BJ (cell line): Measurements from ENCODE around the gene TSR1. TPM values are rescaled to one million over a fixed set of nuclear protein-coding genes. Genes with fewer than 3 reads are reported as not detected.

ENCODE experiments used
- CTCF ChIA-PET: fragments of 350-600 bp; formaldehyde crosslinking; extraction: SDS; loops from one replicate; lab custom pipeline; 2021; ENCODE audit warnings: antibody characterized with exemption, inconsistent platforms; lab: Yijun Ruan, JAX
- POLR2A ChIA-PET: fragments of 300-600 bp; sonication (Branson Sonifier 250); formaldehyde crosslinking; extraction: SDS; loops from one replicate; lab custom pipeline; 2021; ENCODE audit warnings: antibody characterized with exemption; lab: Charles Lee
- DNase-seq: peaks from one replicate; pipeline ENCODE4 v3.0.0-alpha.2; 2011; ENCODE audit warnings: low read depth
- H3K27me3 ChIP-seq: 2 replicates; pipeline ENCODE4 v1.6.0; 2011; ENCODE audit warnings: low read length; ENCODE audit not compliant: control insufficient read depth, insufficient read depth
- H3K36me3 ChIP-seq: 2 replicates; pipeline ENCODE4 v1.5.1; 2011; ENCODE audit warnings: low read length; ENCODE audit not compliant: control insufficient read depth, insufficient read depth
- H3K4me3 ChIP-seq: 2 replicates; pipeline ENCODE4 v1.5.1; 2011; ENCODE audit warnings: low read depth, mild to moderate bottlenecking, control low read depth, low read length
- CTCF ChIP-seq: IDR thresholded peaks from 2 replicates; pipeline ENCODE4 v1.5.1; 2011; ENCODE audit warnings: low read depth, mild to moderate bottlenecking, control low read depth, inconsistent platforms, low read length, moderate library complexity; ENCODE audit not compliant: insufficient read depth
- polyA plus RNA-seq: library from polyadenylated mRNA; depleted of rRNA; stranded (reverse); fragments of >200 nt; gene quantifications from 2 replicates; pipeline ENCODE4 v1.2.3, GENCODE V29; 2011

Gene TSR1
- polyA plus RNA-seq, 1 experiment, result 8.9 TPM

- no peak overlapping the region for H3K4me3 ChIP-seq
- DNase-seq, result no peak
- no peak for TF ChIP-seq CTCF
- no peaks in the 10 kb centered on the region for H3K27me3 ChIP-seq
- CTCF ChIA-PET, result interaction anchor here (0.9 to 4.7 kb wide), 4 partner anchors 8 to 55 kb away, joined by 3 to 22 read pairs (median 6); no protein-coding TSS in a partner anchor
- POLR2A ChIA-PET, result no interaction called here
- peaks cover 25% of the 10 kb centered on the region for H3K36me3 ChIP-seq
These were observed 24.9 kb upstream of the TSR1 start for GRCh38 chr17:2361010-2361760.

- Histone ChIP-seq H3K36me3 (peaks cover 7% of the 10 kb centered on the region), H3K27me3 (no peaks in the 10 kb centered on the region), H3K4me3 (no peak overlapping the region)
- CTCF ChIA-PET, result interaction anchor here (4.7 kb wide), 1 partner anchor 24 kb away, joined by 22 read pairs; no protein-coding TSS in a partner anchor
- TF ChIP-seq CTCF, result no peak
- POLR2A ChIA-PET, result interaction anchor here (0.6 kb wide), 2 partner anchors 87 to 265 kb away, joined by 3 to 6 read pairs; no protein-coding TSS in a partner anchor
- no peak for DNase-seq
These were observed 21.7 kb upstream of the TSR1 start for GRCh38 chr17:2357931-2358434.

- POLR2A ChIA-PET, result no interaction called here
- no peaks in the 10 kb centered on the region for H3K27me3 ChIP-seq
- DNase-seq, result no peak
- H3K4me3 ChIP-seq, result no peak overlapping the region
- TF ChIP-seq CTCF, result no peak
- CTCF ChIA-PET, result interaction anchor here (4.7 kb wide), 1 partner anchor 25 kb away, joined by 22 read pairs; no protein-coding TSS in a partner anchor
- 0 out of 2 replicates have a peak, but pooled peaks cover 3% of the 10 kb centered on the region for H3K36me3 ChIP-seq
These were observed 21.0 kb upstream of the TSR1 start for GRCh38 chr17:2357237-2357636.

- ChIA-PET POLR2A (no interaction called here), CTCF (interaction anchor here (0.6 to 2.8 kb wide), 7 partner anchors 10 to 303 kb away, joined by 3 to 22 read pairs (median 10); partner anchors contain the start of gene HIC1)
- DNase-seq, result no peak
- TF ChIP-seq CTCF, result no peak
- Histone ChIP-seq H3K27me3 (no peaks in the 10 kb centered on the region), H3K4me3 (no peak overlapping the region), H3K36me3 (0 out of 2 replicates have a peak, but pooled peaks cover 2% of the 10 kb centered on the region)
These were observed 18.1 kb upstream of the TSR1 start for GRCh38 chr17:2354311-2354710.

- no peak for DNase-seq
These were observed 15.0 kb upstream of the TSR1 start for GRCh38 chr17:2351269-2351668.

More at GRCh38 chr17:2351269-2351668, 15.0 kb upstream of the TSR1 start:
- Histone ChIP-seq H3K4me3 (no peak overlapping the region), H3K27me3 (no peaks in the 10 kb centered on the region), H3K36me3 (0 out of 2 replicates have a peak, but pooled peaks cover 2% of the 10 kb centered on the region)
- no peak for TF ChIP-seq CTCF
- ChIA-PET POLR2A (no interaction called here), CTCF (interaction anchor here (1.3 kb wide), 1 partner anchor 297 kb away, joined by 3 read pairs; no protein-coding TSS in a partner anchor)
